H1 (cell line): ENCODE data around the gene PTPRR. TPM values are rescaled to one million over a fixed set of nuclear protein-coding genes. Genes with fewer than 3 reads are reported as not detected.

ENCODE experiments used
- CTCF ChIA-PET: fragments of 300-600 bp; sonication (Branson Sonifier 250); formaldehyde crosslinking; loops from one replicate; lab custom pipeline; 2021; ENCODE audit not compliant: partially characterized antibody; lab: Charles Lee
- POLR2A ChIA-PET: fragments of 300-600 bp; sonication (Branson Sonifier 250); formaldehyde crosslinking; loops from one replicate; lab custom pipeline; 2021; ENCODE audit warnings: inconsistent platforms; ENCODE audit not compliant: partially characterized antibody; lab: Charles Lee
- DNase-seq, 2 experiments: peaks; one replicate each; pipeline versions ENCODE4 v3.0.0 to v3.0.0-alpha.2; 2010 to 2022; ENCODE audit warnings: low spot score in 2 of 2, low read depth in 1 of 2, mixed read lengths in 1 of 2
- FAIRE-seq: peaks from 2 replicates; lab custom pipeline; 2011; peaks lifted over from hg19 to GRCh38; lab: Jason Lieb, UNC
- H2AFZ ChIP-seq: 2 replicates; pipeline ENCODE4 v1.8.1; 2012; ENCODE audit warnings: low read length, inconsistent platforms
- H2AK5ac ChIP-seq: 2 replicates; pipeline ENCODE4 v1.6.1; 2013; ENCODE audit warnings: low read depth, low read length
- H2BK120ac ChIP-seq: replicated peaks from 2 replicates; pipeline ENCODE3; 2013; ENCODE audit warnings: low read depth, low read length, inconsistent platforms
- H2BK12ac ChIP-seq: 2 replicates; pipeline ENCODE4 v1.6.1; 2013; ENCODE audit warnings: low read depth, low read length
- H2BK15ac ChIP-seq: 2 replicates; pipeline ENCODE4 v1.6.1; 2013; ENCODE audit warnings: low read length
- H2BK20ac ChIP-seq: 2 replicates; pipeline ENCODE4 v1.6.1; 2013; ENCODE audit warnings: low read length
- H2BK5ac ChIP-seq: 2 replicates; pipeline ENCODE4 v1.6.1; 2013; ENCODE audit warnings: low read depth, low read length
- H3K14ac ChIP-seq: 2 replicates; pipeline ENCODE4 v1.6.1; 2013; ENCODE audit warnings: inconsistent platforms; ENCODE audit not compliant: insufficient read length
- H3K18ac ChIP-seq: 2 replicates; pipeline ENCODE4 v1.6.1; 2013; ENCODE audit warnings: low read length; ENCODE audit errors: extremely low read depth
- H3K23ac ChIP-seq: 2 replicates; pipeline ENCODE4 v1.6.1; 2013; ENCODE audit warnings: inconsistent platforms; ENCODE audit not compliant: insufficient read length
- H3K23me2 ChIP-seq: 2 replicates; pipeline ENCODE4 v1.6.1; 2013; ENCODE audit warnings: low read depth, low read length
- H3K27ac ChIP-seq: 2 replicates; pipeline ENCODE4 v1.6.1; 2011; ENCODE audit warnings: low read depth, low read length, inconsistent platforms
- H3K27me3 ChIP-seq, 4 experiments: replicated peaks in 1 of 4; 1 replicate in 1 of 4; 2 replicates in 3 of 4; pipeline versions ENCODE4 v1.6.1 to v1.8.1; 2011 to 2013; ENCODE audit warnings: low read length in 3 of 4, mild to moderate bottlenecking in 3 of 4, inconsistent platforms in 2 of 4, mixed read lengths in 2 of 4, moderate library complexity in 1 of 4; ENCODE audit not compliant: control insufficient read depth in 3 of 4, insufficient read depth in 3 of 4; ENCODE audit errors: extremely low read depth in 1 of 4
- H3K36me3 ChIP-seq, 4 experiments: 2 replicates each; pipeline versions ENCODE4 v1.6.1 to v1.8.1; 2011 to 2013; ENCODE audit warnings: mild to moderate bottlenecking in 4 of 4, low read length in 3 of 4, moderate library complexity in 2 of 4, control low read depth in 1 of 4, inconsistent platforms in 1 of 4; ENCODE audit not compliant: insufficient read depth in 4 of 4, control insufficient read depth in 2 of 4
- H3K4ac ChIP-seq: replicated peaks from 2 replicates; pipeline ENCODE3; 2013; ENCODE audit warnings: low read length, low read depth, mixed read lengths, inconsistent platforms; ENCODE audit not compliant: insufficient read length
- H3K4me1 ChIP-seq, 4 experiments: replicated peaks in 1 of 4; 1 replicate in 1 of 4; 2 replicates in 3 of 4; pipeline versions ENCODE4 v1.6.1 to v1.8.1; 2011 to 2013; ENCODE audit warnings: low read length in 3 of 4, inconsistent platforms in 2 of 4, mixed read lengths in 1 of 4; ENCODE audit not compliant: insufficient read depth in 4 of 4, control insufficient read depth in 3 of 4
- H3K4me2 ChIP-seq, 2 experiments: 2 replicates each; pipeline versions ENCODE4 v1.6.1 to v1.8.1; 2011 to 2013; ENCODE audit warnings: low read depth in 2 of 2, low read length in 2 of 2, control low read depth in 1 of 2, inconsistent platforms in 1 of 2, mild to moderate bottlenecking in 1 of 2; ENCODE audit not compliant: insufficient read depth in 1 of 2
- H3K4me3 ChIP-seq, 4 experiments: fragments of 200-600, 300-600 bp in 1 of 4; sonication (generic), shearing (Covaris generic), sonication (Bioruptor Twin) in 1 of 4; 2 replicates each; pipeline versions ENCODE4 v1.5.1 to v1.8.1; 2011 to 2016; ENCODE audit warnings: low read length in 4 of 4, low read depth in 3 of 4, control low read depth in 2 of 4, inconsistent platforms in 2 of 4, mild to moderate bottlenecking in 2 of 4, mixed read lengths in 1 of 4, moderate library complexity in 1 of 4; ENCODE audit not compliant: insufficient read depth in 2 of 4; ENCODE audit errors: extremely low read depth in 1 of 4
- H3K56ac ChIP-seq: replicated peaks from 2 replicates; pipeline ENCODE3; 2013; ENCODE audit warnings: low read depth, mild to moderate bottlenecking, mixed read lengths, low read length, inconsistent platforms; ENCODE audit not compliant: insufficient read length
- H3K79me1 ChIP-seq: 2 replicates; pipeline ENCODE4 v1.6.1; 2013; ENCODE audit warnings: low read depth, low read length, control low read depth
- H3K79me2 ChIP-seq, 2 experiments: 2 replicates each; pipeline versions ENCODE4 v1.6.1 to v1.8.1; 2012 to 2013; ENCODE audit warnings: low read length in 2 of 2, mild to moderate bottlenecking in 2 of 2, inconsistent platforms in 1 of 2; ENCODE audit not compliant: insufficient read depth in 2 of 2, control insufficient read depth in 1 of 2
- H3K9ac ChIP-seq, 4 experiments: replicated peaks in 1 of 4; 1 replicate in 1 of 4; 2 replicates in 3 of 4; pipeline versions ENCODE4 v1.6.1 to v1.8.1; 2011 to 2013; ENCODE audit warnings: low read depth in 3 of 4, low read length in 3 of 4, control low read depth in 2 of 4, mild to moderate bottlenecking in 2 of 4, moderate library complexity in 2 of 4, inconsistent platforms in 1 of 4; ENCODE audit errors: extremely low read depth in 1 of 4
- H3K9me3 ChIP-seq, 2 experiments: 2 replicates each; pipeline versions ENCODE4 v1.6.1 to v1.8.1; 2012 to 2013; ENCODE audit warnings: mild to moderate bottlenecking in 2 of 2, moderate library complexity in 2 of 2, control low read depth in 1 of 2, inconsistent platforms in 1 of 2, low read depth in 1 of 2, low read length in 1 of 2, mixed read lengths in 1 of 2; ENCODE audit not compliant: insufficient read depth in 2 of 2
- H4K20me1 ChIP-seq, 2 experiments: replicated peaks in 1 of 2; 2 replicates each; pipeline versions ENCODE3 to v1.8.1; 2011 to 2013; ENCODE audit warnings: inconsistent platforms in 2 of 2, low read length in 2 of 2, mild to moderate bottlenecking in 1 of 2; ENCODE audit not compliant: insufficient read depth in 2 of 2, control insufficient read depth in 1 of 2
- H4K5ac ChIP-seq: 2 replicates; pipeline ENCODE4 v1.6.1; 2013; ENCODE audit warnings: low read length, low read depth, mixed read lengths, inconsistent platforms; ENCODE audit not compliant: insufficient read length
- H4K8ac ChIP-seq: 2 replicates; pipeline ENCODE4 v1.8.0; 2013; ENCODE audit warnings: mild to moderate bottlenecking, moderate library complexity, low read length, inconsistent platforms; ENCODE audit not compliant: insufficient read depth; ENCODE audit errors: extremely low read depth
- H4K91ac ChIP-seq: replicated peaks from 2 replicates; pipeline ENCODE3; 2013; ENCODE audit warnings: low read length, mixed read lengths, inconsistent platforms; ENCODE audit not compliant: insufficient read length
- BACH1 ChIP-seq: IDR thresholded peaks from 2 replicates; pipeline ENCODE4 v1.6.1; 2012; ENCODE audit warnings: low read length, improper control_type of control experiment
- EP300 ChIP-seq, 2 experiments: IDR thresholded peaks; 1 replicate in 1 of 2; 2 replicates in 1 of 2; pipeline ENCODE4 v1.6.1; 2011 to 2012; ENCODE audit warnings: low read depth in 2 of 2, low read length in 2 of 2, mild to moderate bottlenecking in 2 of 2, borderline replicate concordance in 1 of 2, inconsistent platforms in 1 of 2, moderate library complexity in 1 of 2
- EZH2 ChIP-seq: fragments of 200-600 bp; sonication (generic); IDR thresholded peaks from 2 replicates; pipeline ENCODE4 v1.7.1; 2012; ENCODE audit warnings: low read depth, mild to moderate bottlenecking, moderate library complexity, low read length, inconsistent platforms; ENCODE audit not compliant: severe bottlenecking
- KDM4A ChIP-seq: IDR thresholded peaks from one replicate; pipeline ENCODE4 v1.7.1; 2012; ENCODE audit warnings: low read depth, mild to moderate bottlenecking, moderate library complexity, low read length, inconsistent platforms; ENCODE audit not compliant: severe bottlenecking
- NANOG ChIP-seq: IDR thresholded peaks from 2 replicates; pipeline ENCODE4 v1.6.1; 2011; ENCODE audit warnings: low read length, low read depth, mild to moderate bottlenecking, inconsistent platforms; ENCODE audit not compliant: insufficient read depth, poor library complexity, severe bottlenecking
- POLR2AphosphoS5 ChIP-seq: IDR thresholded peaks from 2 replicates; pipeline ENCODE4 v1.6.1; 2011; ENCODE audit warnings: low read depth, low read length
- RBBP5 ChIP-seq: IDR thresholded peaks from 2 replicates; pipeline ENCODE4 v1.7.1; 2012; ENCODE audit warnings: low read depth, mild to moderate bottlenecking, inconsistent platforms, low read length, moderate library complexity, borderline replicate concordance
- RFX5 ChIP-seq: IDR thresholded peaks from 2 replicates; pipeline ENCODE4 v1.6.1; 2011; ENCODE audit warnings: low read depth, low read length, improper control_type of control experiment, borderline replicate concordance
- RNF2 ChIP-seq: fragments of 200-900, 300-1000 bp; sonication (generic); IDR thresholded peaks from 2 replicates; pipeline ENCODE4 v1.7.1; 2016; ENCODE audit warnings: borderline replicate concordance, low read depth, mild to moderate bottlenecking, antibody characterized with exemption, low read length; ENCODE audit not compliant: poor library complexity, severe bottlenecking; ENCODE audit errors: missing control alignments
- TAF7 ChIP-seq: optimal IDR thresholded peaks from 2 replicates; pipeline ENCODE3; 2011; ENCODE audit warnings: low read depth, mild to moderate bottlenecking, inconsistent platforms, low read length, moderate library complexity, borderline replicate concordance
- TEAD4 ChIP-seq: IDR thresholded peaks from 2 replicates; pipeline ENCODE4 v1.6.1; 2012; ENCODE audit warnings: low read depth, low read length, inconsistent platforms, mixed read lengths
- WGBS, 2 experiments: shearing (Covaris generic) in 1 of 2; methylation state at CpG; one replicate each; pipeline versions ENCODE4 v1.1.6 to v1.1.7; 2013 to 2015; ENCODE audit warnings: low lambda C conversion rate in 2 of 2, mixed read lengths in 2 of 2, inconsistent platforms in 1 of 2, low coverage in 1 of 2, missing lambda C conversion rate in 1 of 2; ENCODE audit not compliant: insufficient replicate concordance in 2 of 2, insufficient coverage in 1 of 2, insufficient read length in 1 of 2; ENCODE audit errors: extremely low coverage in 1 of 2, missing lambda C conversion rate in 1 of 2; 5-methylcytosine and 5-hydroxymethylcytosine counted together
- polyA plus RNA-seq, 7 experiments: library from polyadenylated mRNA; depleted of rRNA in 3 of 7; stranded (reverse) in 5 of 7; unstranded in 2 of 7; fragments of >200 nt in 5 of 7; fragments of 200-250 nt in 2 of 7; gene quantifications; 1 replicate in 5 of 7; 2 replicates in 1 of 7; 4 replicates in 1 of 7; pipeline versions ENCODE4 v1.2.1 to v1.2.3, GENCODE V29; 2011 to 2013; ENCODE audit warnings: missing spikeins in 2 of 7, mixed read lengths in 2 of 7
- total RNA-seq: library from RNA; stranded (reverse); fragmentation: NEBNext Ultra II Directional; extraction: Animal tissue kit (Norgen Biotek cat#: 25700); gene quantifications from 2 replicates; pipeline ENCODE4 v1.2.1, GENCODE V29; 2021
- TF ChIP-seq, protein P1 (sequence below): IDR thresholded peaks from 2 replicates; pipeline ENCODE4 v1.6.1; 2012; ENCODE audit warnings: low read length, inconsistent platforms

The PTPRR gene
- total and polyA plus RNA-seq, 2 of the 8 experiments (the other 6 are each of a cell fraction or from before 2014, with no cell fraction given): 0.07 to 0.35 TPM

DNA sequence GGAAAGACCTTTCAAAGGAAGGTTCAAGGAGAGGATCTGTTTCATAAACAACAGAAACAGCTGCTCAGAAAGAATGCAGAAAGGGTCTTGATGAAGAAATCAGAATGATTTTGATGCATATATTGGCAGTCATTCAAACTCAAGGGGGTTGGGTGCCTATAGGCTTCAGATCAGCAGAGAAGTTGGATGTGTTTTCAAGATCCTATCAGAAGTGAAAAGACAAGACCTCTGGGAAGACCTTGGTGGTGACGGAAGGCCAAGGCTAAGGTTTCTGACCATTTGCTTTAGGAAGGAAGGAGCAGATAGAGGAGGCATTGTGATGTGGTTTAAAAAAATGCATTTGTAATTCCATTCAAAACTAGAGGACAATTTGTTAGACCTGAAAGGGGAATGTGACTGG, 268.1 kb downstream of the PTPRR start:
- no peaks in the 10 kb centered on the region for H3K79me1 ChIP-seq
- no peaks in the 10 kb centered on the region for H3K4me1 ChIP-seq
- no peak overlapping the region for H3K27ac ChIP-seq
- no peaks in the 10 kb centered on the region for H3K36me3 ChIP-seq
- no peak overlapping the region for H2BK12ac ChIP-seq
- no peak overlapping the region for H3K18ac ChIP-seq
- H2AK5ac ChIP-seq: no peak overlapping the region
- H4K8ac ChIP-seq: no peak overlapping the region
- H3K9ac ChIP-seq: no peak overlapping the region
- no peaks in the 10 kb centered on the region for H3K9me3 ChIP-seq
- no peak overlapping the region for H2BK20ac ChIP-seq
- H3K4me3 ChIP-seq: no peak overlapping the region
- DNase-seq (no peak), FAIRE-seq (no peak)
- H4K91ac ChIP-seq: no peak overlapping the region
- no peak overlapping the region for H4K5ac ChIP-seq
- no peak overlapping the region for H2BK15ac ChIP-seq
- no peaks in the 10 kb centered on the region for H3K79me2 ChIP-seq
- no peaks in the 10 kb centered on the region for H3K23me2 ChIP-seq
- no peak overlapping the region for H2AFZ ChIP-seq
- CTCF ChIA-PET: no interaction called here
- H3K56ac ChIP-seq: no peak overlapping the region
- whole genome bisulfite sequencing, 2 experiments: 94% methylated on average over 1 of the region's 1 CpG; no CpG with 5 or more reads in 1 of the 2 experiments
- H4K20me1 ChIP-seq: no peaks in the 10 kb centered on the region
- H3K23ac ChIP-seq: no peak overlapping the region
- no peak overlapping the region for H3K4ac ChIP-seq
- no peak overlapping the region for H2BK5ac ChIP-seq
- POLR2A ChIA-PET: no interaction called here
- no peaks in the 10 kb centered on the region for H3K27me3 ChIP-seq
- no peak overlapping the region for H2BK120ac ChIP-seq
- no peak overlapping the region for H3K4me2 ChIP-seq
- no peak overlapping the region for H3K14ac ChIP-seq
- TF ChIP-seq POLR2AphosphoS5 (no peak), RBBP5 (no peak), RNF2 (no peak), EZH2 (no peak), RFX5 (no peak), KDM4A (no peak), TAF7 (no peak), BACH1 (no peak), NANOG (no peak), EP300 (IDR thresholded peaks at IDR 0.05; ENCODE audit: borderline replicate concordance in 1 of 2, low read depth in 2 of 2, low read length in 2 of 2) (no peak), TEAD4 (no peak)
- TF ChIP-seq, protein P1, sequence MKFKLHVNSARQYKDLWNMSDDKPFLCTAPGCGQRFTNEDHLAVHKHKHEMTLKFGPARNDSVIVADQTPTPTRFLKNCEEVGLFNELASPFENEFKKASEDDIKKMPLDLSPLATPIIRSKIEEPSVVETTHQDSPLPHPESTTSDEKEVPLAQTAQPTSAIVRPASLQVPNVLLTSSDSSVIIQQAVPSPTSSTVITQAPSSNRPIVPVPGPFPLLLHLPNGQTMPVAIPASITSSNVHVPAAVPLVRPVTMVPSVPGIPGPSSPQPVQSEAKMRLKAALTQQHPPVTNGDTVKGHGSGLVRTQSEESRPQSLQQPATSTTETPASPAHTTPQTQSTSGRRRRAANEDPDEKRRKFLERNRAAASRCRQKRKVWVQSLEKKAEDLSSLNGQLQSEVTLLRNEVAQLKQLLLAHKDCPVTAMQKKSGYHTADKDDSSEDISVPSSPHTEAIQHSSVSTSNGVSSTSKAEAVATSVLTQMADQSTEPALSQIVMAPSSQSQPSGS: no peak
